HG03575 (cell line): ENCODE measurements around the gene SERPINA6.
"Not testable (repeated sequence)": the region's sequence is repeated elsewhere in the genome, so short reads cannot be mapped to it uniquely, and the experiment has no call there.

ENCODE experiments used
- ATAC-seq: cut with Tn5 transposase; IDR thresholded peaks from one replicate; pipeline ENCODE4 v1.9.1; 2021; ENCODE audit not compliant: unreplicated experiment, insufficient number of reproducible peaks, low FRiP score; ENCODE audit errors: extremely low read depth

Gene SERPINA6

GRCh38 chr14:94304243-94304642 lies 18.9 kb downstream of the SERPINA6 start:
- no peak for ATAC-seq

GRCh38 chr14:94303111-94303510 lies 20.0 kb downstream of the SERPINA6 start:
- ATAC-seq: no peak

GRCh38 chr14:94298130-94298529 lies 25.0 kb downstream of the SERPINA6 start:
- ATAC-seq: no peak

- not testable (repeated sequence) for ATAC-seq
Measured at GRCh38 chr14:94296181-94296545, 27.0 kb downstream of the SERPINA6 start.

- ATAC-seq: no peak
Measured at GRCh38 chr14:94295360-94296180, 27.6 kb downstream of the SERPINA6 start.

- no peak for ATAC-seq
Measured at GRCh38 chr14:94293578-94293924, 29.6 kb downstream of the SERPINA6 start.

- ATAC-seq: no peak
Measured at GRCh38 chr14:94292872-94293577, 30.1 kb downstream of the SERPINA6 start, which contains the start of gene SERPINA10. TSS of gene SERPINA10 (minus strand) at chr14:94293268. CDS start at chr14:94290593, 2,675 bp downstream.

- no peak for ATAC-seq
Measured at GRCh38 chr14:94292526-94292871, 30.6 kb downstream of the SERPINA6 start.

- no peak for ATAC-seq
Measured at GRCh38 chr14:94291906-94292525, 31.1 kb downstream of the SERPINA6 start.

- ATAC-seq: no peak
Measured at GRCh38 chr14:94291159-94291905, 31.8 kb downstream of the SERPINA6 start.

GRCh38 chr14:94290197-94290596 lies 32.9 kb downstream of the SERPINA6 start:
- ATAC-seq: no peak

GRCh38 chr14:94288610-94289465 lies 34.3 kb downstream of the SERPINA6 start:
- ATAC-seq: no peak

GRCh38 chr14:94285158-94285557 lies 38.0 kb downstream of the SERPINA6 start:
- ATAC-seq: no peak

- ATAC-seq: no peak
Measured at GRCh38 chr14:94284221-94284620, 38.9 kb downstream of the SERPINA6 start.

- ATAC-seq: no peak
Measured at GRCh38 chr14:94282991-94283723, 40.0 kb downstream of the SERPINA6 start.

- ATAC-seq: no peak
Measured at GRCh38 chr14:94278731-94279130, 44.4 kb downstream of the SERPINA6 start.

- ATAC-seq: not testable (repeated sequence)
Measured at GRCh38 chr14:94276898-94277561, 46.1 kb downstream of the SERPINA6 start.
